PFSK-1 (cell line): Measurements from ENCODE around the gene LAMC1.

Source experiments
- POLR2AphosphoS5 ChIP-seq: IDR thresholded peaks from 2 replicates; pipeline ENCODE4 v1.6.1; 2012; ENCODE audit warnings: low read depth, mild to moderate bottlenecking, control low read depth, low read length, moderate library complexity
- REST ChIP-seq, 2 experiments: IDR thresholded peaks; 2 replicates each; pipeline versions ENCODE4 v1.6.1 to v1.8.0; 2011 to 2012; ENCODE audit warnings: low read depth in 2 of 2, low read length in 2 of 2, control low read depth in 1 of 2, inconsistent platforms in 1 of 2, mild to moderate bottlenecking in 1 of 2, moderate library complexity in 1 of 2; ENCODE audit not compliant: insufficient read depth in 1 of 2
- TAF1 ChIP-seq: IDR thresholded peaks from 2 replicates; pipeline ENCODE4 v1.6.1; 2012; ENCODE audit warnings: low read length, control low read depth, borderline replicate concordance; ENCODE audit not compliant: insufficient read depth

- TF ChIP-seq REST (IDR thresholded peaks at IDR 0.05; ENCODE audit: insufficient read depth in 1 of 2, low read depth in 2 of 2, low read length in 2 of 2) (0 out of 4 replicates have a peak, but pooled peaks of 1 of the 2 experiments have one; percentile 11), POLR2AphosphoS5 (no peak), TAF1 (no peak)
Observed at GRCh38 chr1:183023146-183023600, at the start of gene LAMC1.
